HG03039 (cell line): ENCODE data around the gene VPS35.
A peak's percentile ranks its signal among the peaks of the same experiment; 100 is the strongest.

Experiments used
- ATAC-seq: cut with Tn5 transposase; IDR thresholded peaks from one replicate; pipeline ENCODE4 v1.9.1; 2021; ENCODE audit warnings: mild to moderate bottlenecking, moderate library complexity; ENCODE audit not compliant: unreplicated experiment

VPS35 gene

GRCh38 chr16:46688654-46689364, at the start of gene VPS35:
Gene VPS35 (minus strand): TSS chr16:46689178. CDS start chr16:46689133, 45 bp downstream.
- ATAC-seq, result peak; percentile 84

GRCh38 chr16:46737621-46738214, 48.7 kb upstream of the VPS35 start:
- ATAC-seq, result no peak

GRCh38 chr16:46736695-46737094, 47.7 kb upstream of the VPS35 start:
- no peak for ATAC-seq

GRCh38 chr16:46733319-46733830, 44.4 kb upstream of the VPS35 start:
- ATAC-seq, result no peak

- no peak for ATAC-seq
Measured at GRCh38 chr16:46732561-46732960, 43.6 kb upstream of the VPS35 start.

GRCh38 chr16:46731691-46732555, 42.9 kb upstream of the VPS35 start:
- ATAC-seq, result no peak

- ATAC-seq, result no peak
Measured at GRCh38 chr16:46730801-46731690, 42.1 kb upstream of the VPS35 start.

GRCh38 chr16:46730126-46730525, 41.1 kb upstream of the VPS35 start:
- ATAC-seq, result no peak

GRCh38 chr16:46729326-46729995, 40.5 kb upstream of the VPS35 start:
- ATAC-seq, result no peak

GRCh38 chr16:46728806-46729205, 39.8 kb upstream of the VPS35 start:
- ATAC-seq, result no peak

GRCh38 chr16:46727630-46728029, 38.7 kb upstream of the VPS35 start:
- no peak for ATAC-seq

GRCh38 chr16:46727184-46727583, 38.2 kb upstream of the VPS35 start:
- ATAC-seq, result no peak

GRCh38 chr16:46721885-46722284, 32.9 kb upstream of the VPS35 start:
- ATAC-seq, result no peak

- ATAC-seq, result no peak
Measured at GRCh38 chr16:46720619-46721018, 31.6 kb upstream of the VPS35 start.

GRCh38 chr16:46719528-46719927, 30.6 kb upstream of the VPS35 start:
- no peak for ATAC-seq

- no peak for ATAC-seq
Measured at GRCh38 chr16:46718214-46718613, 29.2 kb upstream of the VPS35 start.

GRCh38 chr16:46717692-46718091, 28.7 kb upstream of the VPS35 start:
- ATAC-seq, result no peak

GRCh38 chr16:46715769-46716305, 26.9 kb upstream of the VPS35 start:
- ATAC-seq, result no peak

- no peak for ATAC-seq
Measured at GRCh38 chr16:46714797-46715591, 26.0 kb upstream of the VPS35 start.
